ENCODE measurements around the gene UBE2O. TPM values are rescaled to one million over a fixed set of nuclear protein-coding genes. Genes with fewer than 3 reads are reported as not detected.

UBE2O gene
- total RNA-seq, 1 experiment from 2014 or later: 52.6 TPM

GRCh38 chr17:76407509-76407908 is 45.4 kb downstream of the UBE2O start:
- H2BK5ac ChIP-seq (ENCODE audit: insufficient read length, low read length): no peak overlapping the region
- H3K23me2 ChIP-seq (ENCODE audit: insufficient read length, low read depth, low read length, poor library complexity, severe bottlenecking): no peaks in the 10 kb centered on the region
- Mint-ChIP-seq H3K9me3 (no peaks in the 10 kb centered on the region), H3K4me3 (no peak overlapping the region), H3K27me3 (ENCODE audit: low read depth) (no peaks in the 10 kb centered on the region), H3K4me1 (peaks cover 4 to 5% of the 10 kb centered on the region in 2 experiments; a peak in 3 of 4 replicates), H3K36me3 (ENCODE audit: insufficient read depth in 1 of 3, low read depth in 3 of 3) (peaks cover 27 to 40% (median 30%) of the 10 kb centered on the region in 3 experiments), H3K27ac (peak overlapping the region in 1 of 3 experiments; percentile 65; a peak in 2 of 7 replicates)
- no peaks in the 10 kb centered on the region for H3K4me1 ChIP-seq (ENCODE audit: insufficient read depth, low read length)
- no peak overlapping the region for H4K91ac ChIP-seq (ENCODE audit: insufficient read length, low read depth, low read length)
- H3K79me1 ChIP-seq (ENCODE audit: insufficient read depth, low read depth, low read length, poor library complexity, severe bottlenecking): peaks cover 4% of the 10 kb centered on the region
- no peak overlapping the region for H3K4me2 ChIP-seq (ENCODE audit: insufficient read depth, insufficient read length, low read length)
- no peaks in the 10 kb centered on the region for H3K27me3 ChIP-seq (ENCODE audit: insufficient read depth, low read length)
- H3K18ac ChIP-seq (ENCODE audit: insufficient read length, low read depth, low read length): no peak overlapping the region
- H3K9me3 ChIP-seq (ENCODE audit: control insufficient read depth, low read depth, low read length): no peaks in the 10 kb centered on the region
- peaks cover 6% of the 10 kb centered on the region; the same call in 1 of the 2 replicates for H3K79me2 ChIP-seq (ENCODE audit: insufficient read depth, low read length)
- H3K27ac ChIP-seq (ENCODE audit: insufficient read length, low read depth, low read length): no peak overlapping the region
- H3T11ph ChIP-seq (ENCODE audit: low read length): no peak overlapping the region
- H3K4ac ChIP-seq (ENCODE audit: low read depth, low read length): no peak overlapping the region
- no peak overlapping the region for H2AK5ac ChIP-seq (ENCODE audit: insufficient read length, low read length)
- DNase-seq: no peak
- H2BK20ac ChIP-seq (ENCODE audit: low read depth, low read length, poor library complexity, severe bottlenecking): no peak overlapping the region
- H3K23ac ChIP-seq (ENCODE audit: insufficient read length, low read depth, low read length): no peak overlapping the region
- WGBS (ENCODE audit: extremely low coverage, insufficient read length, low lambda C conversion rate): no CpG with 5 or more reads among the region's 4 CpGs
- H2BK120ac ChIP-seq (ENCODE audit: low read depth, low read length, poor library complexity, severe bottlenecking): no peak overlapping the region
- no peak overlapping the region for H3K14ac ChIP-seq (ENCODE audit: insufficient read depth, low read length)
- peaks cover 4% of the 10 kb centered on the region for H4K20me1 ChIP-seq (ENCODE audit: control insufficient read depth, insufficient read depth, insufficient read length)
- H4K8ac ChIP-seq (replicated peaks; ENCODE audit: insufficient read length, low read depth, low read length): no peak overlapping the region
- H2BK15ac ChIP-seq (ENCODE audit: low read depth, low read length): no peak overlapping the region
- H4K5ac ChIP-seq (ENCODE audit: insufficient read length, low read depth, low read length): no peak overlapping the region
- no peak for TF ChIP-seq CTCF (conservative IDR thresholded peaks at IDR 0.05)
- H2BK12ac ChIP-seq (ENCODE audit: insufficient read length, low read depth, low read length): no peak overlapping the region
- H2AFZ ChIP-seq (ENCODE audit: low read length): no peak overlapping the region
- H3K56ac ChIP-seq (ENCODE audit: insufficient read length, low read depth, low read length): no peak overlapping the region
- H3K9ac ChIP-seq (ENCODE audit: extremely low read depth, insufficient read length, low read length): no peak overlapping the region
